NCI-H524 (cell line): ENCODE results near the gene PHETA1.

Experiments used
- DNase-seq, 2 experiments: peaks; one replicate each; lab custom pipeline; 2025; lab: John Stamatoyannopoulos, UW

The PHETA1 gene

GRCh38 chr12:111322336-111323250 lies 46.3 kb downstream of the PHETA1 start:
- no peak for DNase-seq

- DNase-seq, result no peak
Observed at GRCh38 chr12:111321317-111321716, 47.6 kb downstream of the PHETA1 start.

GRCh38 chr12:111320258-111321050 lies 48.4 kb downstream of the PHETA1 start:
- no peak for DNase-seq

- no peak for DNase-seq
Observed at GRCh38 chr12:111319600-111320257, 49.2 kb downstream of the PHETA1 start.

- no peak for DNase-seq
Observed at GRCh38 chr12:111318450-111318849, 50.4 kb downstream of the PHETA1 start.

- no peak for DNase-seq
Observed at GRCh38 chr12:111316671-111317070, 52.2 kb downstream of the PHETA1 start.

GRCh38 chr12:111314953-111315539 lies 53.8 kb downstream of the PHETA1 start:
- no peak for DNase-seq

- peak; percentile 61 to 74 for DNase-seq
Observed at GRCh38 chr12:111313833-111314259, 55.0 kb downstream of the PHETA1 start.

- no peak for DNase-seq
Observed at GRCh38 chr12:111312708-111313107, 56.2 kb downstream of the PHETA1 start.

DNA sequence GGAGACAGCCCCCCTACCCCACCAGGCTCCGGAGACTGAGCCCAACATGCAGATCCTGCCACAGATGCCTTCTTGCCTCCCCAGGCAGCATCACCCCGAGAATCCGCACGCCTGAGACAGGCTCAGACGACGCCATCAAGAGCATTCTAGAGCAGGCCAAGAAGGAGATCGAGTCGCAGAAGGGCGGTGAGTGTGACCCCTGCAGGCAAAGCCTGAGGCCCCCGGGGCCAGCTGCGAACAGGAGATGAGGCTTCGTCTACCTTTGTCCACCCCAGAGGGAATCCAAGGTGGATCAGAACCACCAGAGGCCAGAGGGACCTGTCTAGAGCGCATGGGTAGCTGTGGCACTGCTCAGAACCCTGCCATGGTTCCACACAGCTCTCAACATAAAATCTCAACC lies 56.9 kb downstream of the PHETA1 start:
- no peak for DNase-seq

DNA sequence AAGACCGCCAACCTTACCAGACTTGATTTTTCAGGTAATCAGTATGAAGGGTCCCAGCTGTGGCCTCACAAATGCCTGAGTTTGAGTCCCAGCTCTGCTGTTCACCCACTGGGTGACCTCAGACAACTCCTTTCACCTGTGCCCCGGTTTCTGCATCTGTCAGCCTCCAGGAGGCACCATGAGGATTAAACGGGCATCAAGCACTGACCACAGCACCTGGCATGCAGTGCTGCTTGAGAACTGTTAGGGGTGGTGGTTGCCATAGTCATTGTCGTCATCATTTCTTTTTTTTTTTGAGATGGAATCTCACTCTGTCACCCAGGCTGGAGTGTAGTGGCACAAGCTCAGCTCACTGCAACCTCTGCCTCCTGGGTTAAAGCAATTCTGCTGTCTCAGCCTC lies 57.9 kb downstream of the PHETA1 start:
- no peak for DNase-seq
